ENCODE measurements around the gene TTN. TPM values are rescaled to one million over a fixed set of nuclear protein-coding genes. Genes with fewer than 3 reads are reported as not detected.

Gene TTN
- total and polyA plus RNA-seq, 4 donors, result 0.53 to 47.4 (median 19.7) TPM

DNA sequence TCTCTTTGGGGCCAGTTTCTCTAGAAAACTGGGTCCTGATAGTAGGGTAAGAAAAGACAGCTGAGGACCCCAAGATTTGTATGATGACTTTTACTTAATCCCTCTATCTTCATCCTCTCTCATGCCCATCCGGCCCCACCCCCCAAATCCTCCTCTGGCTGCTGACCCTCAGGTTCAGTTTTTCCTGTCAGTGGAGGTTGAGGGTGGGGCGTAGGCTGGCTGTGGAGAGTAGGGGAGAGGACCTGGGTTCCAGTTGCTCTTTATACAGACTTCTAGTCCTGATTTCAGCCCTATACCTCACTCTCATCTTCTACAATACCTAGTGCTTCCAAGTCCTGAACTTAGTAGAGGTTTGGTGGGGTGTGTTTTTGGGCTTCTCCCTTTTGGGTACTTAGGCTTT, 298.6 kb downstream of the TTN start:
- TF ChIP-seq, protein P1, sequence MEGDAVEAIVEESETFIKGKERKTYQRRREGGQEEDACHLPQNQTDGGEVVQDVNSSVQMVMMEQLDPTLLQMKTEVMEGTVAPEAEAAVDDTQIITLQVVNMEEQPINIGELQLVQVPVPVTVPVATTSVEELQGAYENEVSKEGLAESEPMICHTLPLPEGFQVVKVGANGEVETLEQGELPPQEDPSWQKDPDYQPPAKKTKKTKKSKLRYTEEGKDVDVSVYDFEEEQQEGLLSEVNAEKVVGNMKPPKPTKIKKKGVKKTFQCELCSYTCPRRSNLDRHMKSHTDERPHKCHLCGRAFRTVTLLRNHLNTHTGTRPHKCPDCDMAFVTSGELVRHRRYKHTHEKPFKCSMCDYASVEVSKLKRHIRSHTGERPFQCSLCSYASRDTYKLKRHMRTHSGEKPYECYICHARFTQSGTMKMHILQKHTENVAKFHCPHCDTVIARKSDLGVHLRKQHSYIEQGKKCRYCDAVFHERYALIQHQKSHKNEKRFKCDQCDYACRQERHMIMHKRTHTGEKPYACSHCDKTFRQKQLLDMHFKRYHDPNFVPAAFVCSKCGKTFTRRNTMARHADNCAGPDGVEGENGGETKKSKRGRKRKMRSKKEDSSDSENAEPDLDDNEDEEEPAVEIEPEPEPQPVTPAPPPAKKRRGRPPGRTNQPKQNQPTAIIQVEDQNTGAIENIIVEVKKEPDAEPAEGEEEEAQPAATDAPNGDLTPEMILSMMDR (IDR thresholded peaks at IDR 0.05; ENCODE audit: control extremely low read depth, extremely low read depth), result no peak
- Histone ChIP-seq H3K27me3 (ENCODE audit: control insufficient read depth in 3 of 3, insufficient read depth in 3 of 3, low read length in 2 of 3) (no peaks in the 10 kb centered on the region), H3K9me3 (ENCODE audit: control insufficient read depth in 4 of 4, insufficient read depth in 3 of 4, low read length in 3 of 4) (no peaks in the 10 kb centered on the region), H3K4me1 (ENCODE audit: control insufficient read depth in 5 of 5, insufficient read depth in 5 of 5, low read length in 5 of 5) (no peaks in the 10 kb centered on the region), H3K27ac (ENCODE audit: low read depth in 1 of 2, low read length in 1 of 2) (no peak overlapping the region), H3K36me3 (ENCODE audit: control insufficient read depth in 4 of 4, insufficient read depth in 4 of 4, low read length in 4 of 4) (peaks cover 0 to 16% (median 6%) of the 10 kb centered on the region in 4 donors), H3K4me3 (no peak overlapping the region), H3K9ac (ENCODE audit: insufficient read depth in 1 of 2, low read length in 2 of 2) (no peak overlapping the region)
- DNase-seq, result no peak
- WGBS, 2 donors, result 97% methylated on average over 2 of the region's 2 CpGs
- no peak for ATAC-seq (ENCODE audit: insufficient read depth, low FRiP score)

DNA sequence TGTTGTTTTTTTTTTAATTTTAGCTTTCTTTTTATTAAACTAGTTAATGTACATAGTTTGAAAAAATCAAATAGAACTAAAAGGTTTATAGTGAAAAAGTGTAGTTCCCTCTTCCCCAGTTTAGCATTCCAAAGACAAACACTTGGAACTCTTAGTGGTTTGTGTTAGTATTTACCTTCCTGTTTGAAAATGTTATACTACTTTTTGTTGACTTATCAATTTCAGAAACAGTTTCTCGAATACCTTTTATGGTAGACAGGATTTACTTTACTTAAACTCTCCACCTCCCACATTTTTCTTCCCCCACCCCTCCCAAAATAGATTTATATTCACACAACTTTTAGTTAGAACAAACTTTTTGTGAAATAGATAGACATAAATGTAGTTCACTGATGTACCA, 300.3 kb downstream of the TTN start:
- no peak for DNase-seq
- 75 to 100% methylated on average over 1 of the region's 1 CpG for WGBS, 2 donors
- peaks cover 6 to 26% (median 8%) of the 10 kb centered on the region in 4 donors for H3K36me3 ChIP-seq (ENCODE audit: control insufficient read depth in 4 of 4, insufficient read depth in 4 of 4, low read length in 4 of 4)
- H3K9me3 ChIP-seq (ENCODE audit: control insufficient read depth in 4 of 4, insufficient read depth in 3 of 4, low read length in 3 of 4), result no peaks in the 10 kb centered on the region
- H3K4me3 ChIP-seq, result no peak overlapping the region
- no peaks in the 10 kb centered on the region for H3K27me3 ChIP-seq (ENCODE audit: control insufficient read depth in 3 of 3, insufficient read depth in 3 of 3, low read length in 2 of 3)
- H3K4me1 ChIP-seq (ENCODE audit: control insufficient read depth in 5 of 5, insufficient read depth in 5 of 5, low read length in 5 of 5), result no peaks in the 10 kb centered on the region
- ATAC-seq (ENCODE audit: insufficient read depth, low FRiP score), result no peak
- no peak overlapping the region for H3K27ac ChIP-seq (ENCODE audit: low read depth in 1 of 2, low read length in 1 of 2)
- no peak overlapping the region for H3K9ac ChIP-seq (ENCODE audit: insufficient read depth in 1 of 2, low read length in 2 of 2)
- TF ChIP-seq, protein P1 (IDR thresholded peaks at IDR 0.05; ENCODE audit: control extremely low read depth, extremely low read depth), result no peak

GRCh38 chr2:178506524-178506923, 300.7 kb downstream of the TTN start:
- no peak for ATAC-seq (ENCODE audit: insufficient read depth, low FRiP score)
- WGBS, 2 donors, result 94% methylated on average over 2 of the region's 2 CpGs

More at GRCh38 chr2:178506524-178506923, 300.7 kb downstream of the TTN start:
- Histone ChIP-seq H3K4me3 (no peak overlapping the region), H3K9ac (ENCODE audit: insufficient read depth in 1 of 2, low read length in 2 of 2) (no peak overlapping the region), H3K27ac (ENCODE audit: low read depth in 1 of 2, low read length in 1 of 2) (no peak overlapping the region), H3K4me1 (ENCODE audit: control insufficient read depth in 5 of 5, insufficient read depth in 5 of 5, low read length in 5 of 5) (no peaks in the 10 kb centered on the region), H3K9me3 (ENCODE audit: control insufficient read depth in 4 of 4, insufficient read depth in 3 of 4, low read length in 3 of 4) (no peaks in the 10 kb centered on the region), H3K27me3 (ENCODE audit: control insufficient read depth in 3 of 3, insufficient read depth in 3 of 3, low read length in 2 of 3) (no peaks in the 10 kb centered on the region), H3K36me3 (ENCODE audit: control insufficient read depth in 4 of 4, insufficient read depth in 4 of 4, low read length in 4 of 4) (peaks cover 5 to 27% (median 11%) of the 10 kb centered on the region in 4 donors)
- no peak for DNase-seq
- TF ChIP-seq, protein P1 (IDR thresholded peaks at IDR 0.05; ENCODE audit: control extremely low read depth, extremely low read depth), result no peak
